H54 (cell line): ENCODE measurements around the gene ARPP19.

Experiments
- DNase-seq: peaks from one replicate; pipeline ENCODE4 v3.0.0; 2011; ENCODE audit warnings: low spot score, mixed read lengths; ENCODE audit not compliant: insufficient read length
- FAIRE-seq: peaks from 3 replicates; lab custom pipeline; 2011; peaks lifted over from hg19 to GRCh38; lab: Jason Lieb, UNC
- POLR2A ChIP-seq: IDR thresholded peaks from 2 replicates; pipeline ENCODE4 v1.6.1; 2011; ENCODE audit warnings: low read depth, mild to moderate bottlenecking, low read length

Gene ARPP19

DNA sequence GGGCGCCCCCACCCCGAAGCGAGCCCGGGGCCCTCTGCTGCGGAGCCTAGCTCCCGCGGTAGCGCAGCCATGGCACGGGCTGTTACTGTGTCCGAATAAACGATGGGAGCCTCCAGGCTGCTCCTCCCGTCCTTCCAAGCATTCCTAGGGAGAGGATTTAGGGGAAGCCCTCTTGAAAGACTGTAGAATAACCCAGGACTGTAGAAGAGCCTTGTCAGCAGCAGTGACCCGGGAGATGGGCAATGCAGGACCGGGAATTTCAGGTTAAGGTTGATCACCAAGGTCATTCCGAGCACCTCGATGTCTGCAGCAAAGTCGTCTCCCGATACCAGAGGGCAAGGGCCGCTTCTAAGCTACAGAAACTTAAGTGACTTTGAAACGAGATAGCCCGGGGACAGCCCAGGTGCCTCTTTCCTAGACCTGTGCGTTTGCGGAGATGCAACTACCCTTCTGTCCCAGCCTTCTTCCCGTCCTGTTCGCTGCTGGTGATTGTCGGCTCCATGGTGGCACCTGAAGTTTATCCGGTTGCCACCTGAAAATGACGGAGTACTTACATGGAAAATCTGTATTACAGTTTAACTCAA lies 39.4 kb downstream of the ARPP19 start:
- FAIRE-seq: no peak
- no peak for TF ChIP-seq POLR2A
- DNase-seq: no peak

DNA sequence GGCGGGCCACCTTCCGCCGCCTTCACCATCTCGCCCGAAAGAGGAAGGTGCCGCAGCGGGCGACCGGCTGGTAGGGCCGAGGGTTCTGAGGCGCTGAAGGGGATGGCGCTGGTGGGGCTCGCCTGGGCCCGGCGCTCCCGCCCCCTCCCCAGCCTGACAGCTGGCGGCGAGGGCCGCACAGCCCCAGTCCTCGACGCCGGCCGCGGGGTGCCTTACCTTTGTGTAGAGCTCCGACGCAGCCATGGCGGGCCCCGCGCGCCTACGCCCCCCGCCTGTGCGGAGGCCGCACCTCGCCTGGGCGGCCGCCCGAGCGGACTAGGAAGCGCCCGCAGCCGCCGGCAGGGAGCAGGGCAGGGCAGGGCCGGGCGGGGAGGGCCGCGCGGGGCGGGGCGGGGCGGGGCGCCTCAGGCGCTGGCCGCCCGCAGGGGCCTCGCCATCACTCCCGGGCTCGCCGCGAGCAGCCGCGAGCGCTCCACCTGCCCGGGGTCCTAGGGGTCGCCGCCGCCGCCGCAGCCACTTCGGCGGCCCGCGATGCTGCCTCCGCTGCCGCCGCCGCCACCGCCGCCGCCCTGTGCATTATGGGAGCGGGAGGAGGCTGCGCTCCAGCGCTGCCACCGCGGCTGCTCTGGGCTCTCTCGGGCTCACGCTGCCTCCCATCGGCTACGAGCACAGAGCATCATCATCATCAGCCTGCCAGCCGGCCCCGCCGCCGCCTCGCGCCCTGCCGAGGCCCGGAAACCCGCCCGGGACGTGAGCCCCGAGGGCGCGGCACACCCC lies 40.1 kb downstream of the ARPP19 start, which contains the start of gene MYO5A:
Gene MYO5A, minus strand, starts transcription at position 317 of the 777 bp plus-strand sequence. Its CDS starts 74 bp downstream, at position 243.
- TF ChIP-seq POLR2A: peak; percentile 81
- peak; percentile 57 for DNase-seq
- FAIRE-seq: no peak

- no peak for FAIRE-seq
- no peak for TF ChIP-seq POLR2A
- peak; percentile 41 for DNase-seq
Observed at GRCh38 chr15:52527911-52528563, 40.8 kb downstream of the ARPP19 start.

DNA sequence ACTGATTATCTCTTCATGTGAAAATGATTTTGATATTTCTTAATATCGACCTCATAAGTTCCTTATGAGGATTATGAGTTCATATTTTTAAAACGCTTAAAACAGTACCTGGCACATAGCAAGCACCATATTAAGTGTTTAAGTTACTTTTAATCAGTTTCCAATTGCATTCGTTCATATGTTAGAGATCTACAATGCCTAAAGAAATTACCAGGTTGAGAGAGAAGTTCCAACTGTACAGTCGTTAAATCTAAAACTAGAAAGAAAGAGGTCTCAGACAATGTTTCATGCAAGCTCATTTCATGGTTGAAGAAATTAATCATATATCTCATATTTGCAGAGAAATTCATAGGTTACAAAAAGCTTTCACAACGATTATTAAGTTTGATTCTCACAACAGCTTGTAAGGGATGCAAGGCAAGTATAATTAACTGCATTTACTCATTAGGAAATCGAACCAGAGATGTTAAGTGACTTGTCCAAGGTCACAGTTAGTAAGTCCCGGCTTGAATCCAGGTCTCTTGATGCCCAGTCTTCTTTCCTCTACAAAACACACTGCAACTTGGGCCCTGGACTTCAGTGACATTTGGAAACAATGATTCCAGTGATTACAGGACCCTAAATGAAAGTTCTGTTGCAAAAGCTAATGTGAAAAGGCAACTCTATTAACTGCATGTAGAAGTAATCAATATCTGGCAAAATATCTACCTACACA lies 41.5 kb downstream of the ARPP19 start:
- DNase-seq: no peak
- FAIRE-seq: no peak
- TF ChIP-seq POLR2A: no peak

- no peak for TF ChIP-seq POLR2A
- DNase-seq (no peak), FAIRE-seq (no peak)
Observed at GRCh38 chr15:52524223-52525136, 44.4 kb downstream of the ARPP19 start.

GRCh38 chr15:52523647-52524046 lies 45.2 kb downstream of the ARPP19 start:
- TF ChIP-seq POLR2A: no peak
- no peak for FAIRE-seq

DNA sequence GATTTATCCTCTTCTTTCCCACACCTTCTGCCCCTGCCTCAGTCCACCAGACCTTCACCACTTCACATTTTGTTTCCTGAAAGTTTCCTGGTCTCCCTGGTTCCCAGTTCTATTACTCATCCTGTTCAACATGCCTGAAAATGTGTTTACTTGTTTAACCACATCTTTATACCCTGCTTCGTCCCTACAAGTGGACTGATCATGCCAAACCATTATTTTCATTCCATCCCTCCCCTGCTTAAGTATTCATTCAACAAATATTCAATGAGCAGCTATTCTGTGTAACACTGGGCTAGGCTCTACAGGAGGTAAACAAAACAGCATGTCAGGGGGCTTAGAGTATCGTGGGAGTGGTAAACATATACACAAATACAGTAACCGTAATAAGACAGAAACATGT lies 45.6 kb downstream of the ARPP19 start:
- no peak for TF ChIP-seq POLR2A
- DNase-seq (peak; percentile 18), FAIRE-seq (no peak)

More at GRCh38 chr15:52523647-52524046, 45.2 kb downstream of the ARPP19 start:
- no peak for DNase-seq

DNA sequence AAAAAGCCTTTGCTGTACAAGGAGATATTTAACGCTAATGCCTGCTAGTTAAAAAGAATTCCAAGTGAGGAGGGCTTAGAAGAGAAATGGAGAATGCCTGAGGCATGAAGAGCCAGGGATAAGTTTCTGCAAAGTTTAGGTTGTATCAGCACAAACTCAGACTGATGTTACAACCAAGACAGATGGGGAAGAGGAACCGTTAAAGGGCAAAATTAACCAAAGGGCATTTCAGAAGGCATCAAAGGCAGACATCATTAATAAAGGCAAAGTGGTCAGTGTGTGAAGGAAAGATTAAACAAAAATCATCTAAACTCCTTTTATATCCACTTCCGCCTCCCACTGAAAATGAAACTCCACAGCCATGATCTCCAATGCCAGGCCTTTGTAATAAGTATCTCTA lies 47.1 kb downstream of the ARPP19 start:
- DNase-seq (no peak), FAIRE-seq (no peak)
- no peak for TF ChIP-seq POLR2A

- FAIRE-seq (no peak), DNase-seq (no peak)
- no peak for TF ChIP-seq POLR2A
Observed at GRCh38 chr15:52520421-52520820, 48.4 kb downstream of the ARPP19 start.

GRCh38 chr15:52518487-52519371 lies 50.1 kb downstream of the ARPP19 start:
- DNase-seq: no peak
- FAIRE-seq: no peak
- TF ChIP-seq POLR2A: no peak

DNA sequence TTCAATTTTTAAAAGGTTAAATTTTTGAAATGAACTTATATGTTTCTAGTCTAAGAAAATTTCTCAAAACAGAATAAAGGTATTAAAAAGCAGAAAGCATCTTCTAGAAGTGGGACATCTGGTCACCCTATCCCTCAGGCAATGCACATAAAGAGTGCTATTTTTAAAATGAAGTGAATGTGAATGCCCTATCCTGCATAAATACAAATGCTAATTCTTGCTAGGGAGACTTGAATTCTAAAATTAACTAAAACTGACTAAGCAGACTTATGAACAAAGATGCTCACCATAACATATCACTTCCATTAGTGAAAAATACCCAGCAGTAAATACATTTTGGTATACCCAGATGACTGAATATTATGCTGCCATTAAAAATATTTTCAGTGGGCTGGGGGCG lies 51.8 kb downstream of the ARPP19 start:
- DNase-seq (no peak), FAIRE-seq (no peak)
- TF ChIP-seq POLR2A: no peak

DNA sequence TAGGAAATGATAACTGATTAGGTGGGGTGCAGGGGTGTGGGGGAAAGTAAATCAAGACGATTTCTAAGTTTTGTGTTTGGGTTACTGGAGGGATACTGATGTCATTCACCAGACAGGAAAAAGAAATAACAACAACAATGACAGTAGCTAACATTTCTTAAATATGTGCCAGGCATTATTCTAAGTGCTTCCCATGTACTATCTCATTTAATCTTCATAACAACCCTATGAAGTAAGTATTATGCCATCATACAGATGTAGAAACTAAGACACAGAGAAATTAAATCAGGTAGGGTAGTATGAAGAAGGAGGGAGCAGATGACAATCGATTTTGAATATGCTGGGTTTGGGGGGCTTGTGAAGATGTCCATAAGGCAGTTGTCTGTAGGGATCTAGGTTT lies 53.5 kb downstream of the ARPP19 start:
- no peak for TF ChIP-seq POLR2A
- FAIRE-seq: no peak
- DNase-seq: no peak
